Activated naive CD8-positive, alpha-beta T cell treated with anti-CD3 and anti-CD28 coated beads, Interleukin-2, amount 50 U/mL, for 16 hours (primary cell): Measurements from ENCODE around the gene PITX2.

Experiments
- DNase-seq: peaks from one replicate; pipeline ENCODE4 v3.0.0-alpha.2; 2020; ENCODE audit warnings: low read depth, low spot score

PITX2 gene

DNA sequence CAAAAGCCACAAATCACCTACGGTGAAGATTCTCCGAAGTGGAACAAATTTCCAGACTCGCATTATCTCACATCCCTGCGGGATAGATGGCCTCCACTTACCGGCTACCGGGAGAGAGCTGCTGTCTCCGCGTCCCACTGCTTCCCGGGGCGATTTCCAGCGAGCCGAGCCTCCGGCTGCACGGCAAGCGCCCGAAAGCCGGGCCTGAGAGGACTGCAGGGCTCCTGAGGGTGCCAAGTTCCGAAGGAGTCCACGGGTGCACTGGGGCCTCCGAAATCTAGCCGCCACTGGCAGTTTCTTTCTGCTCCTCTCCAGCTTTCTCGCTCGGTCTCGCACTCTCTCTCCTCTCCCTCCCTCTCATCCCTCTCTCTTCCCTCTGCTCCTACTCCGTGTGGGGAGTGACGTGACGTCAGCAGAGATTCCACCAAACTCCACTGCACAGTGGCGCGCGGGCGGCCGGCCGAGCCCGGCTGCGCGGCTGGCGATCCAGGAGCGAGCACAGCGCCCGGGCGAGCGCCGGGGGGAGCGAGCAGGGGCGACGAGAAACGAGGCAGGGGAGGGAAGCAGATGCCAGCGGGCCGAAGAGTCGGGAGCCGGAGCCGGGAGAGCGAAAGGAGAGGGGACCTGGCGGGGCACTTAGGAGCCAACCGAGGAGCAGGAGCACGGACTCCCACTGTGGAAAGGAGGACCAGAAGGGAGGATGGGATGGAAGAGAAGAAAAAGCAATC is 14.0 kb upstream of the PITX2 start:
- DNase-seq: no peak

DNA sequence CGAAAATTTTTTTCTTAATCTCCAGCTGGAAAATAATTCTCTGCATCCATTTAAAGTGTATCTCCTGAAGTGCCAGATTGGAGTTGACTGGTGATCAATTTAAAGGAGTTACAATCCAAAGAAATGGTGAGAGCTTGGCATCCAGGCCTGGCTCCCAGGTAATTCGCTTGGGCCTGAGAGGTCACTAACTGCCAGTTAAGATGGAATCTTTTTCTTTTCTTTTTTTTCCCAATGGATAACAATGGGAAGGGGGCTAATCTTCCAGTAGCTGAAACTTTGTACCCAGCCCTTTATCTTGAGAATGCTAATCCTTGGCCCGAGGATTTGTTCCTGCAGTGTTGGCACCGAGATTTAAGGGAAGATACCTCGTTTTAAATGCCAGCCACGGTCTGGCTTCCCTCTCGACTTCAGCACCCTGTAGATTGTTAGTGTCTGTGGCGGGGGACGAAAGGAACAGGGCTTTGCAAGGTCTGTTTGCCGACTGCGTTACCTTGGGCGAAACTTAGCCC is 13.3 kb upstream of the PITX2 start:
- no peak for DNase-seq

DNA sequence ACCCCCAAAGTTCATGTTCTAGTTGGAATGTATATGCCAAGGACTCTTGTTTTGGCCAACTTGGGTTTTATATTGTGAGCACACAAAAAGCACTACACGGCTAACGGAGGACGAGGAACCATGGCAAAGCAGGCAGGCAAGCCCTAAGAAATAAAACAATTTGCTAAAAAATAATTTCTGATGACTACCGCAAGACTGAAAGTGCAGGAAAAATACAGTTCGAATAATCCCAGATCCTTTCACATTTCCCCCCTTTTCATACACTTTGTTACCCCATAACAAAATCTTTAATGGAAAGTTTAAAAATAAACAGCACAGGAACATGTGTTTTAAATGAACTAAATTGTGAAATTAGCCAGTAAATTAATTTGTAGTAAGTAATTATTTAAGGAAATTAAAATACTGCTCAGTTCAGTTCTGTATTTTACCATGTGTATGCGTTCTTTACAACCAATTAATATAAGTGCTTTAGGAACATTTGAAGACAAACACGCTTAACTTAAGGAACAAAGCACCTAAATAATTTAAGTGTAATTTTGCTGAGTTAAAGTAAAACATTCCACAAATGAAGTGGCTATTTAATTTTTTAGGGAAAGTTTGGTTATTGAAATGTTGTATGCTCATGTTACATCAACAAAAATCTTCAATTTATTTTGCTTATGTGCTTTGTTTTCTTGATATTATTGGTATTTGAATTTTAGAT is 12.4 kb upstream of the PITX2 start:
- DNase-seq: no peak

DNA sequence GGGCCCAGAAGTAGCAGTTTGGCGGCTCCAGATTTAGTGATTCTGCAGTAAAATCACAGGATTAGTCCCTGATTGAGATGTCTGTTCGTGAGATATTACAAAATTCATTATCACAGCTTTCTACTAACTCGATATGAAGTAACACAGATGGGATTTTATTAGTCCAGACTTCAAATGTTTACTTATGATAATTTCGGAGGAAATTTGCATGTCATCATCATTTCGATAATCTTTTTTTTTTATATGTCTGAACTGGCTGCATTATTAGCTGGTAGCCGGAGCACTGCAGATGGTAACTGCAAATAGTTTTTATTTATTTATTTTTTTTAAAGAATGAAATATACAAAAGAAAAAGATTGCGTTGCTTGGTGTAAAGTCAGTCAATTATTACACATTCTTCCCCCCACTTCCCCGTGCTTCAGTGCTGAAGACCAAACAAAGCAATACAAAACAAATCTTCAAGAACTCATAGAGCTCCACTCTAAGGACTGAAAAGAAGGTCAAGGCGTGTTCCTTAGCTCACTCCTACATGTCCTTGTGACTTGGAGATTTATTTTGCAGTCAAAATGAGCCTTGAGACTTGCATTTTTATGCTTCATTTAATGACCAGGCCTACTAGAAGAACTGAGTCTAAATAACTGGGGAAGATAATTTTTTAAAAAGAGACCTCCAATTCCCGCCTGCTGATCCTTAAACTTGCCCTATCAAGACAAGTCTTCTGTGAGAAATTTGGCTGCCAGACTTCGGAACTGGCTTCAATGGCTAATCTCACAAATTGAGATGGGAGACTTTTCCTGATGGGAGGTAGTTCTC is 11.7 kb upstream of the PITX2 start:
- no peak for DNase-seq

DNA sequence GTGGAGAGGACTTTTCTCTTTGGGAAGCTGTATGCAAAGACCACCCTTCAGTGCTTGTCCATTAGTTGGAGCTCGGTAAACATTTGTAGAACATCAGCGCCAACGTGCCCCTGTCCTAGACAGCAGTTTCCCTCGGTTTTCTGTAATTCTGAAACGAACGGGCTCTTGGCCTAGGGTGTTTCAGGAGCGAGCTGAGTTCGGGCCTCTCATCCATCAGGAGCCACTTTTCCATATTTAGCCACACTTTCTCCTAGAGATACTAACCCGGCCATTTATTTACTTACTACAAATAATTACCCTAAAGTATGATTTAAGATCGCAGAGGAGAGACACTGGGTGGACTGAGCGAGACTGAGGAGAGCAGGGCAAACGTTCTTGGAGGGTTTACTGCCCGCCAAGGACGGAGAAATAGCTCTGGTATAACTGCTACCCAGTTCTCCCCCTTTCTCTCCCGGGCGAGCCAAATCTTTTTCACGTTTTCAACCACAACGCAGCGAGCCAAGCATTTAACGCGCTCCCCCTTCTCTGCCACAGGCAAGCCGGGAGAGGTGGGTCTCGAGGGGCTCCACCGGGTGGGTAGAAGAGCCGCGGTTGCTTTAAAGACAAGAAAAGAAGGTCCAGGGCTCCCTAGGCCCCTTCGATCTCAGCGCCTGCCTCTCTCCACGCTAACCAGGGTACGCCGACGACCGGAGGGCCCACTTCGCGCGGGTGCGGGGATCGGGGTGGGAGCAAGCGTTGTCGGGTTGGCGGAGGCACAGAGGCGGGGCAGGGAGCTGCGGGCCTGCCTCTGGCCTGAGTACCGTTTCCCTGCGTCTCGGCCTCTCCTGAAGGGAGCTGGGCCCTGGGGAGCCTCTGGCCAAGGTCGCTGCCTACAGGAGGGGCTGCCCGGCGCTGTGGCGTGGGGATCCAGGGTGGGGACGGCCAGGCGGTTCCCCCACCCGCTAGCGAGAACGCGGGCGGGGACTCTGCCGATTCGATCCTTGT is 10.8 kb upstream of the PITX2 start:
- DNase-seq: no peak

DNA sequence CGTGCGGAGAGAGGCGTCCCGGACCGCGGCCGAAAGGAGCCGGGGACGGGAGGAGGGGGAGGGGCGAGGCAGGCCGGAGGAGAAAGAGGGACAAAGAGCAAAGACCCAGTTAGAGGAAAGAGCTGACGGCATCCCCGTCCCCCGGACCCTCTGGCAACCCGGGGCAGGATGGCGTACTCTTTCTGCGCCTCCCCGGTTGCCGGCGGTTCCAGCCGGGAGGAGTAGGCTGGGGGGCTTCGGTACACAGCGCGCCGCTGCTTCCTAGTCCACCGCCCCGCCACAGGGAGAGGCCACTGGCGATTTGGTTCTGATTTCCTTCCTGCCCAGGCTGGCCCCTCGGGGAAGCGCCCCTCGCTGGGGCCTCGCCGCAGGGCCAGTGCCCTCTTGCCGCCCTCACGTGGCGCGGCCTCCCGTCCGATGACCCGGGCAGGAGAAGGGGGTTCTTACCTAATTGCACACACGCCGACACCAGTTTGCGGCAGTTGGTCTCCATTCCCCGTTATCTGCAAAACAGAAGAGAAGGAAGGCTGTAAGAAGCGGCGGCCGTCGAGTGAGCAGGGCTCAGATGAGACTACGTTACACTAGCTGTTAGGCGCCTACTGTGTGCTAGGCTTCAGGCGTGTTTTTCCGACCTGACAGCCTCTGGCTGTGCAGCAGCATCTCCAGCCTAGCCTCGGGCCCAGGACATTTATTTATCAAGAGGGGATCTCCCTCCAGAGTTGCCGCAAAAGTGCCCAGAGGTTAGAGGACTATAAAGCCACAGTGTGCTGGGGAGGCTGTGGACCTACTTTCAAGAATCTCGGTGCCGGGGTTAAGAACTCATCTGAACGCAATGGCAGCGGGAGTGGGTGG is 9.9 kb upstream of the PITX2 start:
- no peak for DNase-seq

DNA sequence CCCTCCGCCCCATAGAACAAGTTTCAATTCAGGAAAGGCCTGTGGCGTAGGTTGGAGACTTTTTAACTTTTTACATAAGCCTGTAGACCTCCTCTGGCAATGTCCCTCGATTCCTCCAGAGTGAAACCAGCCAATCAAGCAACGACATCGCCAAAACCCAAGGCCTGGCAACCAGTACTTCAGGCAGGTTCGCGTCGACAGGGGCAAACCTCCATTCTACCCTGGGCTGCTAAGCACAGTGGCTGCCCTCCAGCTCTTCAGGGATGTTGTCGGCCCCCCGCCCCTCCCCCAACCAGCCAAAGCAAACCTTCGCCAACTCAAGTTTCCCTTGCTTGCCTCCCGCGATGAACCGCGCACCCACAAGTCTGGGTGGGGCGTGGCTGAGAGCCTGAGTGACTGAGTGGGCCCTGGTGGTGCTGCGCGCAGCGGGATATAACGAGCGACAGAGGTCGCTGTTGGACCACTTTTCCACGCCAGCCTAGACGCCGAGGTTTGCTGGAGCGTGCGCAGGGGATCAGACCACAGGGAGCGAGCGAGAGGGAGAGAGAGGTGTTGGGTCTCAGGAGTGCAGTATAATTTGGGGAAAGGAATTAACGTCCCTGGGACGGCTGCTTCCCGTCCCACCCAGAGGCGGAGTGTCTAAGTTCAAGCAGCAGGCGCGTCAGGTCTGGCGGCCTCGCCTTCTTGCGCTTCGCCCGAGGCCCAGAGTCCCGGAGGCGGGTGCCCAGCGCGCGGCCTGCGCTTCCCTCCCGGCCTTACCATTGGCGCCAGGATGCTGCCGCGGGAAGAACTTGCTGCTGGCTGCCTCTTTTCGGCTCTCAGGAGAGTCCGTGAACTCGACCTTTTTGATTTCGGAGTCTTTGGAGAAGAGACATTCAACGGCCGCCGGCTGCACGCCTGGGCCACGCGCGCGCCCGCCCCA is 9.0 kb upstream of the PITX2 start:
- no peak for DNase-seq

DNA sequence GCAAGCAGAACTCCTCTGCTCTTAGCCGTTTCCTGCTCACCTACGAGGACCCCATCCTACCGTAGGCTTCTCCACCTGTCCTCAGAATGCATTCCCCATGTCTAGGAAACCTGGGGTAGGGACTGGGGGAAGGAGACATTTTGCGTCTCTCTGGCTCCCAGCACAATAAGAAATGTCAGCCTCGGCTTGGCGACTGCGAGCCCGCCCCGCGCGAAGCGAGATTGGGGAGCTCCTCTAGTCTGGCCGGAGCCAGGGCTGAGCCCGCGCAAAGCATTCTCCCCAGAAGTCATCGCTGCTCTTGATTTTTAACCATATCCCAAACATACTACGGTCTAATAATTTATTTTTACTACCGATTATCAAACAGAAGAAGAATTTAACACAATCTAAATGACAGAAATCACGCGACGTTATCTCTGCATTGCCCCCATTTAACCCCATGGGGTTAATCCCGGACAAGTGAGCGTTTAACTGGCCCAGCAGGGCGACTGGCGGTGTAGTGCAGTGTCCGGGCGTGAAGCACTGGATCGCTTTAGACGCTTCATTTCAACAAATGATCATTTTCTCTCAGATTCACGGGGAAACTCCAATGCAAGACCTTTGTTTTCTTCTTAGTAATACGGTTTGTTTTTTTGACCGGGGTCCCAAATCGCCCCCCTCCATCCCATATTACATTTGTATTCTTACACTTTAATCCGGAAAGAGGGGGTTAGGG is 8.0 kb upstream of the PITX2 start:
- no peak for DNase-seq

DNA sequence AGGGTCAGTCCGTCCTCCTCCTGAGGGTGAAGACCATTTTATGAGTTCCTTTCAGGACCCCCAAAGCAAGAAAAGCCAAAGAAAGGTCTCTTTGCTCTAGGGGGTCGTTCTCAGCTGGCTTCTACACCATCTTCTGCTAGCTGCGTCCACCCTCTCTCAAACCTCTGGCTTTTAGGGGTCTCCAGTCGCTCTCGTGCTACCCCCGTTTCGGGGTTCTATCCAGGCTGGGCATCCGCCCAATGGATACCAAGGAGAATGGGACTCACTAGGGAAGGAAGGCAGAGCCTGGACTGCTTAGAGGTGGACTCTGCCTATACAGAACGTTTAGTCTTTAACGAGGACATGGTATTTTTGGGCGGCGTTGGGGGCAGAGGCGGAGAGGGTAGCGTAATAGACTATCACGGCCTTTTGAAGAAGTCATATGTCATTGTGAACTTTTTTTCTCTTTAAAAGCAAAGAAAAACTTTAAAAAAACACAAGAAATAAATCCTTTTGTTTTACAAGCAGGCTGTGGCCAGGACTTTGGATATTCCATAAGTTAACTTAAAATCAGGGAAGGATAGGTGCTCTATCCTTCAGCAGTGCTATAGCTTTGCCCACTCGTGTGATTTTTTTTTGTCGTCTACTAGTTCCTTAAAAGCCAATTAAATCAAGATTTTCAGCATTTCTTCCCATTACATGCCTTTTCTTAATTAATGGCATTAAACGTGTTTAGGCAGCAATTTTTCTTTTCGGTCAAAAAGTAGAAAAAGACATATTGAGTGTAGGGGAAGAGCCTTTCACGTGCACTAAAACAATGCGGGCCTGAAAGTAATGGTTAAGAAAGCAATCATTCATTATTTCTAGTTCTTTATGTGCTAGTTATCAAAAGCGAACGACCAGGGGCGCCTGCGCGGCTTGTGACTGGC is 7.2 kb upstream of the PITX2 start:
- DNase-seq: no peak

DNA sequence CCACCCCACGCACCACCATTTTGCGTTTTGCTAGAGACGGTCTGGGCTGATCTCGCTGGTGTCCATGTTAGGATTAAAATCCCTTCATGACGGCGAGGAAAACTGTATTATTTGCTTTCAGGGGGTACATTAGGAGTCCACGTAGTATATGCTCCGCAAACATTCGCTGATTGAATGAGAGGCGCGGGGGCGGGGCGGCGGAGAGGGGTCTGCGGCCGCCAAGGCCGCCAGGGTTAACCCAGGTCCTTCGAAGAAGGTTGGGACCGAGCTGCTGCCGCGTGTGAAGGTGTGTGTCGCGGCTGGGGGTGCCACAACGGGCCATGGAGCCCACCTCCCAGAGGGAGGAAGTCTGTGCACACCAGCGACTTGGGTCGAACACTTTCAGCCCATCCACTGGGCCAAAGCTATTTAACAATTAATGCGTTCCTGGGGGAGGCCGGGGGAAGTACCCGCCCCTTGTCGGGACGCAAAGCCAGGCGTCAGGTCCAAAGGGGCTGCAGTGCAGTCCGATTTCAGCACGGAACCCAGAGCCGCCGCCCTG is 6.4 kb upstream of the PITX2 start:
- DNase-seq: no peak

DNA sequence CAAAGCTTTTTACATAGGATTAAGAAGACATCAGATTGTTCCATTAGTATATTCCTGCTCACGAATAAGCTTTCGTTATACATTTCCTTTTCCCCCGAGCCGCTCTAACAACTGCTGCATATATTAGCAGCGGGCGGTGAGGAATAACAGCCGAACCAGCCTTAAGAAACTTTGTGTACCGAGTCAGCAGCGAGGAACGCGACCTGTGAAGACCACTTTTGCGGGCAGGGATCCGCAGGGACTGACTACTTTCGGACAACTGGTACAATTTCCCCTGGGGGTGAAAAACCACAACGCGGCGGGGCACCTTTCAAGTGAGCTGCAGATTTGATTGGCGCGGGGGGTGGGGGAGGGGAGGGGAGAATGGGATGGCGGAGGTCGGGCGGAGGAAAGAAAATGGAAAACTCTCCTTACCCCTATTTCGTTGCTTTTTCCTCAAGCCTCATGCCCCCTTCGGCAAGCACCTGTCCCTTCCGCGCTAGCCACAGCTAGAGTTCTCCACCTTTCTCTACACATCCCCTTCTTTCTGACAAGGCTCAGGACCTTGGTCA is 5.9 kb upstream of the PITX2 start:
- DNase-seq: no peak

DNA sequence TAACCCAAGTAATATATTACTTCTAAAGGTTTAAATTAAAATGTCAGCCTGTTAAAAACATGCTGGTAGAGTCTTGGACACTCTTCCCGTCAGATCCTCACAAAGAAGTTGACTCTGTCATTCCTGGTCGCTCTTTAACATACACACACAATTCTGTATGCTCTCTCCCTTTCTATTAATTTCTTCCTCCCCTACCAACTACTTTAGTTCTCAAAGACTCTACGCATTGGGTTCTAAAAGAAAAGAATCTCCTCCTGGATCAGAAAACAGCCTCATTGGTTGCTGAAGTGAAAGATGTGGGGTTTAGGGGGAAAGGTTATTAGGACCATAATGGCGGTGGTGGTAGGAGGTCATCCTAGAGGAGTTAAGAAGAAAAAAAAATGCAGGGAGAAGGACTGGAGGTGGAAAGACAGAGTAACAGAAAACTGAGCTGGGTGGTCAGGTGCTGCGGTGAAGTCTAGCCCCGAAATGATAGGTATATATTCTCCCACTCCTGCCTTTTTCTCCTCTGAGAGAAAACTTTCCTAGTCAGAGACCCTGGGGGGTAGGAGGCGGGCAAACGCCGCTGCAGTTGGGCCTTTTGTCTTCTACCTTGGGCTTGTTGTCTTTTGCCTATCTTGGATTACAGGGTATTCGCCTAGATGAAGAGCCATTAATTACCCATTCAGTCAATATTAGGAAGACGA is 5.2 kb upstream of the PITX2 start:
- DNase-seq: no peak

DNA sequence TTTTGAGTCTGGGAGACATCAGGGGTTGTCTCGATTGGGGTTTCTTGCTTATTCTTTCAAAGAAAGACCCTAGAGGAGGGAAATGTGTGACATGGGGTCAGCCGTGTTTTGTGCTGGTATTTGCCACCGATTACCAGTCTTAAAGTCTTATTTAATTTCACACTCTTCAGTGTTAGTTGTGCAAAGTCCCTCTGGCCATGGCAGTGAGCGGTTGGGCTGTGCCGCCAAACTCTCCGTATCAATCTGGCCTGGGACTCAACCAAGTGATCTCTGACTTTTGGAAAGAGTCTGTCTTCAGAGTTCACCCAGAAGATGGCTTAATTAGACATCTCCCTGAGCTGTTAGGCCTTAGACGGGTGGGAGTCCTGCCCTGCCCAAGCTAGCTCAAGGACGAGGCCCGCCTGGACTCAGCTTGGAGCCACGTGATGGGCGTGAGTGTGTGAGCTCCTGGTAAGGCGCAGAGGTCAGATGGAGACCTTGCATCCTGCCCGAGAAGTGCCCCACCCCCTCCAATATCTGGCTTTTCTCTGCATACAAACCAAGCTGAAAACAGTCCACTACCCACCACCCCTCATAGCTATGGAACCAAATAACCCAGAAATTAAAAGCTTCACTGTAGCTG is 3.8 kb upstream of the PITX2 start:
- no peak for DNase-seq

DNA sequence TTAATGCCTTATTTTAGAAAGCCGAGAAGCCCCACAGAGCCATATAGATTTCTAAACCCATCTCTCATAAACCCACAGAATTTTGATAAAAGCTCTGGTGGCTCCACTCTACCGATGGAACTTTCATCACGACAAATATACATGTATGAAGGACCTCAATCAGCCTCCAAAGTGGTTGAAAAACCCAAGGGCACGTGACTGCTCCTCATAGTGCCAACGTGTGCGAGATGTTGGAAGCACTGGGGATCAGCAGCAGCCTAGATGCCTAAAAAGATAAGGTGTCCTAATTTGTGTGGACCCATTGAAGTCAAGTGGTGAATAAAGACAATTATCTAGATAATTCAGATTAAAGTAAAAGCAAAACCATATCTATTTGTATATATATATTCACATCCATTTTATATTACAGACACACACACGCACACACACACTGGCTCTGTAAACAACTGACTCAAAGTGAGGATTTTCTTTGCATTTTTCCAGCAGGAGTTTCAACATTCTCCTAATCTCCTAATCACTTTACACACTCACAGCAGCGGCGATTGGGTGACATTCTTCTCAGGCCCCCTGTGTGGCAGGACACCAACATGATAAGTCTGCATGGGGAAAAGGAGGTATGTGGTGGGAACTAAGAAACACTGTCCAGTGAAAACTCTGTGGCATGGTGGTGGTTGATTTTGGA is 2.8 kb upstream of the PITX2 start:
- no peak for DNase-seq

DNA sequence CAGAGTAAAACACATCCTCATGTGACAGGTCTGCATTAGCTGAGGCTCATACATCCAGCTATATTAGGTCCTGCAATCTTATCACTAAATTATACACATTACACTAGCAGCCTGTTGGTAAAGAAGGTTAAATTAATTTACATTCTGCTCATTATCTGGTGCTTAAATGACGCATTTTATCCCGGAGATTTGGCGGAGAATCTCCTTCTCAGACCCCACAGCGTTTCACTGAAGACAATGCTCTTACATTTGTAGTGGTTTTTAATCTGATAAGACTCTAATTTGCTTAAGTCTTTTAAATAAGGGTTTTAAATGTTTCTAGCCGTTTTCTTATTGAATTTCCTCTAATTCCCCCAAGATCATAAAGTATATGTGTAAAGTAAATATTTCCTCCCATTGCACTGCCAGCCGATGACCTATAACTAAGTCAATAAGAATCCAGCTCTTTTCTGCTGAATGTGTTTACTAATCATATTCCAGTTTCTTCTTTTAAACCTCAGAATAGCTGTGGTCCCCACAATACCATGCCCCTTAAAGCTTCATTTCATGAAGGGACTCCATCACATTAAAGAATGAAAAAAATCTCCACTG is 2.1 kb upstream of the PITX2 start:
- DNase-seq: no peak
